Measurements from ENCODE around the gene RBM6. TPM values are rescaled to one million over a fixed set of nuclear protein-coding genes. Genes with fewer than 3 reads are reported as not detected.
"Not testable (repeated sequence)": the region's sequence is repeated elsewhere in the genome, so short reads cannot be mapped to it uniquely, and the experiment has no call there.

The RBM6 gene
- total RNA-seq, 1 donor from 2014 or later: 169 TPM

GRCh38 chr3:49929291-49930167 is 10.4 kb upstream of the RBM6 start, which contains the start of gene MON1A:
TSS of gene MON1A (minus strand) at chr3:49929811. CDS start at chr3:49913346, 16,465 bp downstream.
- peaks cover 6% of the 10 kb centered on the region for H3K4me1 Mint-ChIP-seq (ENCODE audit: low read depth, unreplicated experiment)
- peak; percentile 97 for DNase-seq
- H3K9me3 Mint-ChIP-seq (ENCODE audit: unreplicated experiment): no peaks in the 10 kb centered on the region
- H3K27me3 Mint-ChIP-seq (ENCODE audit: unreplicated experiment): peaks cover 4% of the 10 kb centered on the region
- H3K36me3 Mint-ChIP-seq (ENCODE audit: unreplicated experiment): no peaks in the 10 kb centered on the region
- peak within 1 kb of the TSS; percentile 80 for H3K27ac Mint-ChIP-seq (ENCODE audit: unreplicated experiment)
- H3K4me3 Mint-ChIP-seq (ENCODE audit: unreplicated experiment): peak within 1 kb of the TSS; percentile 90
- peak; percentile 48 for TF ChIP-seq CTCF (IDR thresholded peaks at IDR 0.05; ENCODE audit: partially characterized antibody, unreplicated experiment)

DNA sequence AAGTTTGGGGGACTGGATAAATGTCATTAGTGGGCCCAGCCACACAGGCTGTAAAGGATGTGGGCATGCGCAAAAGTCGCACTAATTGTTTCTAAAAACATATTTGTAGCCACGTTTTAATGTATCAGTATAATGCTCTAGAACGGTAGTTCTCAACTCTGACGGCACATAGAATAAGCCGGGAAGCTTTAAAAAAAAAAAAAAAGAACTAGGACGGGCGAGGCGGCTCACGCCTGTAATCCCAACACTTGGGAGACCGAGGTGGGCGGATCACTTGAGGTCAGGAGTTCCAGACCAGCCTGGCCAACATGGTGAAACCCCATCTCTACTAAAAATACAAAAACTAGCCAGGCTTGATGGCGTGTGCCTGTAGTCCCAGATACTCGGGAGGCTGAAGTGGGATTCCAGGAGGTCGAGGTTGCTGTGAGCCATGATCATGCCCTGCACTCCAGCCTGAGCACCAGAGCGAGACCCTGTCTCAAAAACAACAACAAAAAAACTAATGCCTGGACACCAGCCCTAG is 9.7 kb upstream of the RBM6 start:
- Mint-ChIP-seq H3K36me3 (ENCODE audit: unreplicated experiment) (no peaks in the 10 kb centered on the region), H3K27ac (ENCODE audit: unreplicated experiment) (peak overlapping the region; percentile 64), H3K9me3 (ENCODE audit: unreplicated experiment) (no peaks in the 10 kb centered on the region), H3K27me3 (ENCODE audit: unreplicated experiment) (peaks cover 3% of the 10 kb centered on the region), H3K4me3 (ENCODE audit: unreplicated experiment) (peak overlapping the region; percentile 79), H3K4me1 (ENCODE audit: low read depth, unreplicated experiment) (peaks cover 6% of the 10 kb centered on the region)
- TF ChIP-seq CTCF (IDR thresholded peaks at IDR 0.05; ENCODE audit: partially characterized antibody, unreplicated experiment): no peak
- no peak for DNase-seq

DNA sequence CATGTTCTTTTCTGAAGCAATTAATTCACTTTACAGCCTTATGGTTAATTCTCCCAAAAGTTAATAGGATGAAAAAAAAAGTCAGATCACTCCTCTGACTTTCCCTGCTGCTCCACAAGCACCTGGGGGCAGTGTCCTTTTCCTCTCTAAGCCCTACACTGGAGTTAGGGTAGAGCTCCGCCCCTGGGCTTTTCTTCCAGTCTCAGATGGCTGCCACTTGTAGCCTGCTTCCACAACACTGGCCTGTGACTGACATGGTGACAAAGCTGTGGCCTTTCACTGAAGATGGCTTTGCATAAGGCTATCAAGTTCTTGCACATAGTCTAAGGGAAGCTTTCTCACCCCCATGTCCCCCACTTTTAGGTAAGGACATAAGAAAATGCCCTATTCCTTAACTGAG is 9.0 kb upstream of the RBM6 start:
- no peak for TF ChIP-seq CTCF (IDR thresholded peaks at IDR 0.05; ENCODE audit: partially characterized antibody, unreplicated experiment)
- no peak for DNase-seq
- H3K27me3 Mint-ChIP-seq (ENCODE audit: unreplicated experiment): peaks cover 1% of the 10 kb centered on the region
- no peak overlapping the region for H3K4me3 Mint-ChIP-seq (ENCODE audit: unreplicated experiment)
- H3K4me1 Mint-ChIP-seq (ENCODE audit: low read depth, unreplicated experiment): peaks cover 6% of the 10 kb centered on the region
- no peaks in the 10 kb centered on the region for H3K36me3 Mint-ChIP-seq (ENCODE audit: unreplicated experiment)
- H3K9me3 Mint-ChIP-seq (ENCODE audit: unreplicated experiment): no peaks in the 10 kb centered on the region
- H3K27ac Mint-ChIP-seq (ENCODE audit: unreplicated experiment): no peak overlapping the region

GRCh38 chr3:49932281-49932680 is 7.7 kb upstream of the RBM6 start:
- DNase-seq; H3K27me3 Mint-ChIP-seq (ENCODE audit: unreplicated experiment); H3K4me1 Mint-ChIP-seq (ENCODE audit: low read depth, unreplicated experiment); H3K36me3 Mint-ChIP-seq (ENCODE audit: unreplicated experiment); H3K4me3 Mint-ChIP-seq (ENCODE audit: unreplicated experiment); H3K27ac Mint-ChIP-seq (ENCODE audit: unreplicated experiment); H3K9me3 Mint-ChIP-seq (ENCODE audit: unreplicated experiment): not testable (repeated sequence)

DNA sequence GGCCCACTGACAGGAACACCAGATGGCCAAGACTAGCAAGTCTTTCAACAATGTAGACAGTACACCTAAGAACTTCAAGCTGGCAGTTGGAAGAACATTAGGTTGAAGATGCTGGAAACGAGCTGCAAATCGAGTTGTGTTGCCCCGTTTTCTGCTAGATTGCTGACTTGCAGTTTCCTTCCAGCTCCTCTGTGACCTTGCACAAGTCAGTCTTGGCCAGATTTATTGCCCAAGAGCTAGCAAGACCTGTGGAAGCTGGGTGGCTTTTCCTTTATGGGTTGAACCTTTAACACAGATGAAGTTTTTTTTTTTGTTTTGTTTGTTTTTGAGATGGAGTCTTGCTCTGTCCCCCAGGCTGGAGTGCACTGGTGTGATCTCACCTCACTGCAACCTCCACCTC is 2.9 kb upstream of the RBM6 start:
- no peak overlapping the region for H3K4me3 Mint-ChIP-seq (ENCODE audit: unreplicated experiment)
- H3K36me3 Mint-ChIP-seq (ENCODE audit: unreplicated experiment): no peaks in the 10 kb centered on the region
- no peak overlapping the region for H3K27ac Mint-ChIP-seq (ENCODE audit: unreplicated experiment)
- peaks cover 5% of the 10 kb centered on the region for H3K9me3 Mint-ChIP-seq (ENCODE audit: unreplicated experiment)
- H3K27me3 Mint-ChIP-seq (ENCODE audit: unreplicated experiment): peaks cover 8% of the 10 kb centered on the region
- DNase-seq: no peak
- H3K4me1 Mint-ChIP-seq (ENCODE audit: low read depth, unreplicated experiment): peaks cover 3% of the 10 kb centered on the region
- TF ChIP-seq CTCF (IDR thresholded peaks at IDR 0.05; ENCODE audit: partially characterized antibody, unreplicated experiment): no peak
